Measurements from ENCODE around the gene DLGAP3.

GRCh38 chr1:34970220-34970735, 40.8 kb upstream of the DLGAP3 start:
- no peak for TF ChIP-seq POLR2A (IDR thresholded peaks at IDR 0.05; ENCODE audit: borderline replicate concordance, extremely low read depth, insufficient read depth, insufficient read length)
- TF ChIP-seq, protein P1, sequence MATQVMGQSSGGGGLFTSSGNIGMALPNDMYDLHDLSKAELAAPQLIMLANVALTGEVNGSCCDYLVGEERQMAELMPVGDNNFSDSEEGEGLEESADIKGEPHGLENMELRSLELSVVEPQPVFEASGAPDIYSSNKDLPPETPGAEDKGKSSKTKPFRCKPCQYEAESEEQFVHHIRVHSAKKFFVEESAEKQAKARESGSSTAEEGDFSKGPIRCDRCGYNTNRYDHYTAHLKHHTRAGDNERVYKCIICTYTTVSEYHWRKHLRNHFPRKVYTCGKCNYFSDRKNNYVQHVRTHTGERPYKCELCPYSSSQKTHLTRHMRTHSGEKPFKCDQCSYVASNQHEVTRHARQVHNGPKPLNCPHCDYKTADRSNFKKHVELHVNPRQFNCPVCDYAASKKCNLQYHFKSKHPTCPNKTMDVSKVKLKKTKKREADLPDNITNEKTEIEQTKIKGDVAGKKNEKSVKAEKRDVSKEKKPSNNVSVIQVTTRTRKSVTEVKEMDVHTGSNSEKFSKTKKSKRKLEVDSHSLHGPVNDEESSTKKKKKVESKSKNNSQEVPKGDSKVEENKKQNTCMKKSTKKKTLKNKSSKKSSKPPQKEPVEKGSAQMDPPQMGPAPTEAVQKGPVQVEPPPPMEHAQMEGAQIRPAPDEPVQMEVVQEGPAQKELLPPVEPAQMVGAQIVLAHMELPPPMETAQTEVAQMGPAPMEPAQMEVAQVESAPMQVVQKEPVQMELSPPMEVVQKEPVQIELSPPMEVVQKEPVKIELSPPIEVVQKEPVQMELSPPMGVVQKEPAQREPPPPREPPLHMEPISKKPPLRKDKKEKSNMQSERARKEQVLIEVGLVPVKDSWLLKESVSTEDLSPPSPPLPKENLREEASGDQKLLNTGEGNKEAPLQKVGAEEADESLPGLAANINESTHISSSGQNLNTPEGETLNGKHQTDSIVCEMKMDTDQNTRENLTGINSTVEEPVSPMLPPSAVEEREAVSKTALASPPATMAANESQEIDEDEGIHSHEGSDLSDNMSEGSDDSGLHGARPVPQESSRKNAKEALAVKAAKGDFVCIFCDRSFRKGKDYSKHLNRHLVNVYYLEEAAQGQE (IDR thresholded peaks at IDR 0.05; ENCODE audit: low read depth) = no peak

All from HCT116 (cell line).